GM04503 (cell line): Measurements from ENCODE around the gene FGF11.

Experiments used
- DNase-seq: peaks from one replicate; pipeline ENCODE4 v3.0.0-alpha.2; 2012; ENCODE audit warnings: low read depth

The FGF11 gene

GRCh38 chr17:7431231-7431630, 8.1 kb upstream of the FGF11 start:
- DNase-seq, result no peak

- no peak for DNase-seq
These were observed 7.0 kb upstream of the FGF11 start for GRCh38 chr17:7432296-7432695.

- no peak for DNase-seq
These were observed 3.4 kb upstream of the FGF11 start for GRCh38 chr17:7435676-7436555.

- DNase-seq, result no peak
These were observed 2.5 kb upstream of the FGF11 start for GRCh38 chr17:7436556-7437368.

DNA sequence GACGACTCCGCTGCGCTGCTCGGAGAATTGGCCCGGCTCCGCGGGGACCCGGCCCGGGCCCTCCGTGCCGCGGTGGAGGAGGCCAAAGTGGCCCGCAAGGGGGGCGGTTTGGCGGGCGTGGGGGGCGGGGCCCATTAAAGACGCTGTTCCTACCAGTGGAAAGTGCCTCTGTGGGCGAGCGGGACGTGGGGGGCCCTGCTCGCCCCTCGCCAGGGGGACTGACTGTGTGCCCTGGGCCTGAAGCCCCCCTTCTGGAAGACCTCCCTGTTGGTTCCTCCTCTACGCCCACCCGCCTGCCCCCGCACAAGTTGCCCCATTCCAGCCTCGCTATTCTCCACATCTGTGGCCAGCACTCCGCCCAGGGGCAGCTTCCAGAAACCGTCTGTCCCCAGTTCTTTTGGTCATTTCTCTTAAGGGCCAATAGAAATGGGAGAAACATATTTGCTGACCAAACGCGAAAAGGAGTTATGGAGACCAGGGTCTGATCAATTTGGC, 1.9 kb upstream of the FGF11 start:
- DNase-seq, result no peak

- DNase-seq, result no peak
These were observed 1.2 kb upstream of the FGF11 start for GRCh38 chr17:7437950-7438614.

DNA sequence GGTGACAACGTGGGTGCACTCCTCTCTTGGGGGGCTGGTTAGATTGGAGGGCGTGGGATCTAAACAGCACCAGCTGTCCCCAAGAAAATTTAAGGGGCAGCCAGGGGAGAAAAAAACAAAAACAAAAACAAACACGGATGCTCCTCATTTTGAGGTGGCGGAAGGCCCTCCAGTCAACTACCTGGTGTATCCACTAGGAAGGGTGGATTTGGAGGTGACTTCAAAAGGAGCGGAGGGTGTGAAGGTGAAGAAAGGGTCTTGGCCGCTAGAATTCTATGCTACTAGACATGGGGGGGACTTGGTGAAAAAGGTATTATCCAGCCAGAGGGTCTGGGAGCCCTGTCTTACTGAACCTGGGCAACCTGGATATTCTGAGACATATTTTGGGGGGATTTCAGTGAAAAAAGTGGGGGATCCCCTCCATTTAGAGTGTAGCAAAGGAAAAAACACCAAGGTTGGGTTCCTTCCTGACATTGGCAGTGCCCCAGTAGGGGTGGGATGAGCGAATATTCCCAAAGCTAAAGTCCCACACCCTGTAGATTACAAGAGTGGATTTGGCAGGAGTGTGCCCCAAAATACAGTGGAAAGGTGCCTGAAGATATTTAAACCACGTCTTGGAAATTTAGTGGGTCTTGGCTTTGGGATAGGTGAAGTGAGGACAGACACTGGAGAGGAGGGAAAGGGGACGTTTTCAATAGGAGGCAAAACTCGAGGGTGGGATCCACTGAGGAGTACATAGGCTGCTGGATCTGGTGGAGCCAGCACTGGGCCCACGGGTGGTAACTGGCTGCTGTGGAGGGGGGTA, 454 bp upstream of the FGF11 start:
- DNase-seq, result no peak

DNA sequence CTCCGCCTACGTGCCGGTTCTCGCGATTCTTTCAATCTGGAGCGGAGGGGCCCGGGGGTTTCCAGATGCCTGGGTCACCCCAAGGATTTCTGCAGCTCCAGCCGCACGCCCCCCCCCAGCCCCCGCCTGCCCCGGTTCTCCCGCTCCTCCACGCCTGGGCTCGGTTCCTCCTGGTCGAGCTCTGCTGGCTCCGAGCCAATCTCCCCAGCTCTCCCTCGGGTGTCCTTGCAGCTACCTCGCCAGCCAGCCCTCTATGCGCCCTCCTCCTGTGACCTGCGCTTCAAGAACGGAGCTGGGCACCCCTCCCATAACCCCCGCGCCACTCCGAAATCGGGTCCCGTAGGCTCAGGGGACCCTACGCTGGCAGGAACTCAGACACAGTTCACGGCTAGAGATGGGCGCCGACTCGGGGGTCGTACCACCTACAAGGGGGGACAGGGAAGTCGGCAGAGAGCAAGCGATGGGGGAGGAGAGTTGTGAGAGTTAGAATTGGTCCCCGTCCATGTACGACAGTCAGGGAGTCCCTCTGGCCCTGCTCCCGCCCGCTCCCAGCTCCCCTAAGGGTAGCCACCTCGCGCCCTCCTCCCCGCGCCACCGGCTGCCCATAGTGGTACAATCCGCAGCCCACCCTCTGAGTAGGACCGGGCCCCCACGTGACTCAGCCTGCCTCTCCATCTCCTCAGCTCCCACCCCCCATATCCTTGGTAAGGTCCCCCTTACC, 961 bp downstream of the FGF11 start:
- no peak for DNase-seq

- no peak for DNase-seq
These were observed 1.5 kb downstream of the FGF11 start for GRCh38 chr17:7440834-7441195.

DNA sequence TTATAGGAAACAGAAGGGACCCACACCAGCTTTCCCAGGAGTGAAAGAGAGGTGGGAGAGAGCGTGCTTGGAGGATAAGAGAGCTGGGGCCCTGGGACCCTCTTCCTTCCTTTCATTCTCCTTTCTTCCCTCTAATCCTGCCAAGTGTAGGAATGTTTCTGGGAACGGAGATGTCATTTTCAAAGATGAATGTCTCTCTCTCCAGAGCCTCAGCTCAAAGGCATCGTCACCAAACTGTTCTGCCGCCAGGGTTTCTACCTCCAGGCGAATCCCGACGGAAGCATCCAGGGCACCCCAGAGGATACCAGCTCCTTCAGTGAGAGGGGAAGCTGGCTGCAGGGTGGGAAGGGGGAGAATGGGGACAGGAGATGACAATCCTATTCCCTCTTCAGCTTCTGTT, 2.0 kb downstream of the FGF11 start:
- no peak for DNase-seq

- no peak for DNase-seq
These were observed 2.8 kb downstream of the FGF11 start for GRCh38 chr17:7442142-7442541.

- no peak for DNase-seq
These were observed 4.5 kb downstream of the FGF11 start for GRCh38 chr17:7443499-7444485.

DNA sequence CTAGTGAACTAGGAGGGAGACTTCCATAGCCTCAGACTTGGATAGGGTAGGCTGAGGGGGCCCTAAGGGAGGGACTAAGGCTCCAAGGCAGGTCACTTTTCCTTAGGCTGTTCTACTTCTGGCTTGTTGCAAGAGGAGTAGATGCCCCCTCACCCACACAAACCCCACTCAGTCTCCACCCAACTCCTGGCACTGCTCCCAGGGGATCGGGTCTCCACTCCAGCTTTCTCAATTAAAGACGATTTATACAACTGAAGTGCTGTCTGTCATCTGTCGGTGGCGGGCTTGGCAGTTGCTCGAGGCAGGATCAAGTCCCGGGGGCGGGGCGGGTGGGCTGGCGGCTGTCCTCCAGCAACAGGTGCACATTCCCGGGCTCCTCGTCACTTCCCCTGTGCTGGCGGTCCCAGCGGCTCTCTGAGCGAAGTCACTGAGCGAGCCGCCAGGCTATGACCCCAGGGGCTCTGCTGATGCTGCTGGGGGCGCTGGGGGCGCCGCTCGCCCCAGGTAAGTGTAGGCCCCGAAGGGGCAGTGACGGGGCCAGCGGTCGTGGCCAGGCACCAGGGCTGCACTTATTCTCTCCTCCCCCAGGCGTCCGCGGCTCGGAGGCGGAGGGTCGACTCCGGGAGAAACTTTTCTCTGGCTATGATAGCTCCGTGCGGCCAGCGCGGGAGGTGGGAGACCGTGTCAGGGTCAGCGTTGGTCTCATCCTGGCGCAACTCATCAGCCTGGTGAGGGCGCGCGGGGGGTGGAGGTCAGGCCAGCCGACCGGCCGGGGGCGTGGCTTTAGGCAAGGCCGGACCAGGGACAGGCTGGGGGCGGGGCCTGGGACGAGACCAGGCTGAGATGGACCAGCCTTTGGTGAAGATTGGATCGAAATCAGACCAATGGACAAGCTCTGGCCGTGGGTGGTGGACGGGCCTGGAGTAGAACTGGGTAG, 5.6 kb downstream of the FGF11 start, which contains the start of gene CHRNB1:
TSS of gene CHRNB1 (plus strand) at position 380 of the 937 bp plus-strand sequence. CDS start at position 447, 67 bp downstream.
- no peak for DNase-seq

DNA sequence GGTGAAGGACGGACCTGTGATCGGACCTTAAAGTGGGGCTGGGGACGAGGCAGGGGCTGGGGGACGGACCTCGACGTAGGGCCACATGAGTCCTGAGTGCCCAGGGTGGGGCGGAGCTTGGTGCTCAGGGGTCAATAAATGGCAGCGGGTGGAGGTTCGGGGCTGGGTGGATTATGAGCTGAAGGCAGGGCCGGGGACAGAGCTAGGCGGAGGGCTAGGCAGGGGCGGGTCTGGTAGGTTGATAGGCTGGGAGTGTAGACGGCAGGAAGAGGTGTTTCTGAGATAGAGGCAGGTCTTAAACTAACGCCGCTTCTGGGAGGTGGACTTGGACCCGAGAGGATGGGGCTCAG, 6.3 kb downstream of the FGF11 start:
- no peak for DNase-seq

DNA sequence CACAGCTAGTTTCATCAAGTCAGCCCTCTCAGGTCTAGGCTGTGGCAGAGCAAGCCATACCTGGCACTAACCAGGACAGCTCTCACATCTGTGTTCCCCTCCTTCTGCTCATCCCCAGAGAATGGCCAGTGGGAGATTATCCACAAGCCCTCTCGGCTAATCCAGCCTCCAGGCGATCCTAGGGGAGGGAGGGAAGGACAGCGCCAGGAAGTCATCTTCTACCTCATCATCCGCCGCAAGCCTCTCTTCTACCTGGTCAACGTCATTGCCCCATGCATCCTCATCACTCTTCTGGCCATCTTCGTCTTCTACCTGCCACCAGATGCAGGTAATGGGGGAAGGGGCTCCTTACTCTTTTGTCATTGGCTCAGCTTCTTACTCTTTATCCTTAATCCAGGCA, 9.1 kb downstream of the FGF11 start:
- no peak for DNase-seq

GRCh38 chr17:7459961-7460545, 20.7 kb downstream of the FGF11 start:
- no peak for DNase-seq

DNA sequence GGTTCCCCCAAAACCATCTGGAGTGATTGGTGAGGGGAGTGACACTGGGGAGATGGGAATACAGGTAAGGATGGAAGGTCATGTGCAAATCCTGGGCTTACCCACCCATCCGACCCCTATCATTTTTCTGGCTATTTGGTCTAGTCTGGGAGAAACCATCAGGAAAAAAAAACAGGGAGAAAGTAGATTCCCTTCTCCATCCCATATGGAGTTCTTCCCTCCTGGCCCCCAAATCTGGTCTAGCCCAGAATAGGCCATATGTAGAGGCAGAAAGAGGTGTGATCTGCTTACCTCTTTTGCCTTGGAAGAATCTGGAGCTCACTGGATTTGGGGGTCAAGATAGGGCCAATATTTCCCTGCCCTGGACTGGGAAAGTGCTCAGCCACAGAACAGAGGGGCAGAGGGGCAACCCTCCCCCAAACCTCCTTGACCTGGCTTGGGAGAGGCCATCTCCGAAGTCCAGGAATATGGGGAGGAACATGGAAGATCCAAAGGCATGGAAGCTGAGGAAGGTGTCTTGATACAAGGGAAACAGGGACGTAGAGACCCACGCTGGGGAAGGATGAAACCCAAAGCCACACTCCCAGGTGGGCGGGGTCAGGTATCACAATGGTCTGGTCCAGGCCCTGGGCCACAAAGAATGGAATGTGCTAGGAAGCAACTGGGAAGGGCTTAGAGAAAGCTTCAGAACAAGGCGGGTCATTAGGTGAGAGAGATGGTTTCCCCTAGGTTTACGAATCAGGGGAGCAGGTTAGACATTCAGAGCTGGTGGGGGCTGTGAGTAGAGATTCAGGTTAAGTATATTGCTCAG, 21.7 kb downstream of the FGF11 start:
- no peak for DNase-seq
